Vagina (tissue), 2 donors: ENCODE results near the gene GPR87. TPM values are rescaled to one million over a fixed set of nuclear protein-coding genes. Genes with fewer than 3 reads are reported as not detected.
A peak's percentile ranks its signal among the peaks of the same experiment; 100 is the strongest.

Experiments used
- DNase-seq, 2 donors: peaks; one replicate each; pipeline ENCODE4 v3.0.0-alpha.2; 2017; ENCODE audit errors: extremely low spot score in 2 of 2
- H3K27ac ChIP-seq: fragments of 200-600 bp; sonication (generic); one replicate; pipeline ENCODE4 v1.5.1; 2019
- H3K27me3 ChIP-seq: fragments of 200-600 bp; sonication (generic); one replicate; pipeline ENCODE4 v1.5.1; 2019
- H3K36me3 ChIP-seq, 2 donors: fragments of 200-600 bp; sonication (generic); one replicate each; pipeline ENCODE4 v1.5.1; 2017 to 2019
- H3K4me1 ChIP-seq: fragments of 200-600 bp; sonication (generic); one replicate; pipeline ENCODE4 v1.5.1; 2019
- H3K4me3 ChIP-seq, 2 donors: fragments of 200-600 bp; sonication (generic); 1 replicate in 1 of 2; 2 replicates in 1 of 2; pipeline ENCODE4 v1.5.1; 2016 to 2019
- H3K9me3 ChIP-seq: fragments of 200-600 bp; sonication (generic); one replicate; pipeline ENCODE4 v1.5.1; 2019
- CTCF ChIP-seq, 3 experiments: fragments of 450-650 bp in 2 of 3; fragments of 200-600 bp in 1 of 3; sonication (generic) in 1 of 3; IDR thresholded peaks; one replicate each; pipeline ENCODE4 v1.5.1; 2017 to 2019; ENCODE audit warnings: antibody characterized with exemption in 3 of 3, mild to moderate bottlenecking in 2 of 3, moderate library complexity in 2 of 3
- POLR2A ChIP-seq, 2 donors: fragments of 450-650 bp; IDR thresholded peaks; one replicate each; pipeline ENCODE4 v1.6.1; 2017; ENCODE audit warnings: antibody characterized with exemption in 2 of 2, mild to moderate bottlenecking in 2 of 2, moderate library complexity in 2 of 2
- POLR2AphosphoS5 ChIP-seq, 2 donors: sonication (generic); formaldehyde crosslinking; IDR thresholded peaks; one replicate each; pipeline ENCODE4 v1.9.0; 2017; ENCODE audit warnings: antibody characterized with exemption in 2 of 2, mild to moderate bottlenecking in 2 of 2, low read depth in 1 of 2; ENCODE audit not compliant: insufficient read depth in 1 of 2
- intact Hi-C: fragments of 100-400 bp; cut with DNase I; formaldehyde crosslinking; loops from one replicate; pipeline ENCODE4 v1.15.1; 2023
- total RNA-seq: library from RNA; depleted of rRNA; stranded (reverse); fragments of >200 nt; gene quantifications from one replicate; pipeline ENCODE4 v1.2.3, GENCODE V29; 2016

Gene GPR87
- total RNA-seq, 1 donor from 2014 or later, result 12.3 TPM

GRCh38 chr3:151265166-151265565 lies 51.5 kb downstream of the GPR87 start:
- Histone ChIP-seq H3K36me3 (no peaks in the 10 kb centered on the region), H3K27ac (no peak overlapping the region), H3K4me1 (peaks cover 6% of the 10 kb centered on the region), H3K27me3 (no peaks in the 10 kb centered on the region), H3K4me3 (no peak overlapping the region), H3K9me3 (no peaks in the 10 kb centered on the region)
- no peak for DNase-seq
- intact Hi-C loops, result no loop called here
- no peak for TF ChIP-seq POLR2A (IDR thresholded peaks at IDR 0.05)
- no peak for TF ChIP-seq CTCF (IDR thresholded peaks at IDR 0.05)
- no peak for TF ChIP-seq POLR2AphosphoS5 (IDR thresholded peaks at IDR 0.05; ENCODE audit: insufficient read depth in 1 of 2, low read depth in 1 of 2)

GRCh38 chr3:151264605-151265004 lies 52.0 kb downstream of the GPR87 start:
- peaks cover 6% of the 10 kb centered on the region for H3K4me1 ChIP-seq
- TF ChIP-seq CTCF (IDR thresholded peaks at IDR 0.05) (no peak), POLR2AphosphoS5 (IDR thresholded peaks at IDR 0.05; ENCODE audit: insufficient read depth in 1 of 2, low read depth in 1 of 2) (no peak), POLR2A (IDR thresholded peaks at IDR 0.05) (no peak)
- intact Hi-C loops, result no loop called here
- no peak overlapping the region for H3K27ac ChIP-seq
- no peak for DNase-seq
- no peak overlapping the region for H3K4me3 ChIP-seq
- no peaks in the 10 kb centered on the region for H3K9me3 ChIP-seq
- no peaks in the 10 kb centered on the region for H3K27me3 ChIP-seq
- H3K36me3 ChIP-seq, result no peaks in the 10 kb centered on the region

GRCh38 chr3:151262871-151263525 lies 53.6 kb downstream of the GPR87 start:
- H3K4me1 ChIP-seq, result peaks cover 6% of the 10 kb centered on the region
- H3K4me3 ChIP-seq, result no peak overlapping the region
- DNase-seq, result no peak
- intact Hi-C loops, result no loop called here
- H3K9me3 ChIP-seq, result no peaks in the 10 kb centered on the region
- no peaks in the 10 kb centered on the region for H3K36me3 ChIP-seq
- TF ChIP-seq POLR2AphosphoS5 (IDR thresholded peaks at IDR 0.05; ENCODE audit: insufficient read depth in 1 of 2, low read depth in 1 of 2), result no peak
- no peak for TF ChIP-seq POLR2A (IDR thresholded peaks at IDR 0.05)
- no peak for TF ChIP-seq CTCF (IDR thresholded peaks at IDR 0.05)
- peak overlapping the region; percentile 52 for H3K27ac ChIP-seq
- no peaks in the 10 kb centered on the region for H3K27me3 ChIP-seq

GRCh38 chr3:151259664-151260063 lies 57.0 kb downstream of the GPR87 start:
- DNase-seq, result no peak
- no peaks in the 10 kb centered on the region for H3K9me3 ChIP-seq
- H3K36me3 ChIP-seq, result no peaks in the 10 kb centered on the region
- TF ChIP-seq POLR2A (IDR thresholded peaks at IDR 0.05) (no peak), CTCF (IDR thresholded peaks at IDR 0.05) (no peak), POLR2AphosphoS5 (IDR thresholded peaks at IDR 0.05; ENCODE audit: insufficient read depth in 1 of 2, low read depth in 1 of 2) (peak in 1 of 2 donors; percentile 22)
- peak overlapping the region; percentile 24 for H3K27ac ChIP-seq
- H3K27me3 ChIP-seq, result no peaks in the 10 kb centered on the region
- H3K4me3 ChIP-seq, result no peak overlapping the region
- intact Hi-C loops, result no loop called here
- peaks cover 6% of the 10 kb centered on the region for H3K4me1 ChIP-seq

- Histone ChIP-seq H3K36me3 (no peaks in the 10 kb centered on the region), H3K27me3 (no peaks in the 10 kb centered on the region), H3K4me1 (peaks cover 7% of the 10 kb centered on the region), H3K27ac (no peak overlapping the region), H3K4me3 (no peak overlapping the region), H3K9me3 (no peaks in the 10 kb centered on the region)
- no peak for TF ChIP-seq CTCF (IDR thresholded peaks at IDR 0.05)
- no peak for TF ChIP-seq POLR2A (IDR thresholded peaks at IDR 0.05)
- TF ChIP-seq POLR2AphosphoS5 (IDR thresholded peaks at IDR 0.05; ENCODE audit: insufficient read depth in 1 of 2, low read depth in 1 of 2), result no peak
- no peak for DNase-seq
- intact Hi-C loops, result no loop called here
These were observed 59.9 kb downstream of the GPR87 start for GRCh38 chr3:151256749-151257148.
